Activated CD4-positive, alpha-beta T cell treated with anti-CD3 and anti-CD28 coated beads, Interleukin-2, amount 50 U/mL, for 24 hours (primary cell): Measurements from ENCODE around the gene MPDU1.
"Not testable (repeated sequence)": the region's sequence is repeated elsewhere in the genome, so short reads cannot be mapped to it uniquely, and the experiment has no call there.

Experiments used
- DNase-seq, 2 donors: peaks; one replicate each; pipeline ENCODE4 v3.0.0-alpha.2; 2020; ENCODE audit warnings: low read depth in 1 of 2, low spot score in 1 of 2

Gene MPDU1

GRCh38 chr17:7580604-7581575, 2.8 kb upstream of the MPDU1 start:
- no peak for DNase-seq

- no peak for DNase-seq
These were observed 1.0 kb upstream of the MPDU1 start for GRCh38 chr17:7582396-7583252.

DNA sequence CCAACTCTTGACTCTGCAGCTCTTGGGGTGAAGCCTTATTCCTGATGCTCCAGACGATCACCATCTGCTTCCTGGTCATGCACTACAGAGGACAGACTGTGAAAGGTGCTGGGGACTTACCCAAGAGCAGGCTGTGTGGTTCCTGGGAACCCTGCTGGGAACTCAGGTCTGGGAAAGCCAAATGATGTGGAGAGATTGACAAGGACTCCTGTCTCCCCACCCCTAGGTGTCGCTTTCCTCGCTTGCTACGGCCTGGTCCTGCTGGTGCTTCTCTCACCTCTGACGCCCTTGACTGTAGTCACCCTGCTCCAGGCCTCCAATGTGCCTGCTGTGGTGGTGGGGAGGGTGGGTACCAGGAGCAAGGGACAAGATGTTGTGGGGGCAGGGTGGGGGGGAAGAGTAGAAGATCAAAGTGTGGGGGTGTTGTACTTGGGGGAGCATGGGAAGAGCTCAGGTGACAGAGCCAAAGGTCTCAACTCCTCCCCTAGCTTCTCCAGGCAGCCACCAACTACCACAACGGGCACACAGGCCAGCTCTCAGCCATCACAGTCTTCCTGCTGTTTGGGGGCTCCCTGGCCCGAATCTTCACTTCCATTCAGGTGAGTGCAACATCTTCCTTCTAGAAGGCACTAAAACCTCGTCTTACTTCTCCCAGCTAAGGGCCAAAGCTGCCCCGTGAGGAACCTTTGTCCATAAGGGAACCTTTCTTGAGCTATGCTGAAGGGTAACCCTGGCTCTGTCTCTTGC, 3.2 kb downstream of the MPDU1 start:
- DNase-seq: no peak

- no peak for DNase-seq
These were observed 3.9 kb downstream of the MPDU1 start for GRCh38 chr17:7587420-7588151.

DNA sequence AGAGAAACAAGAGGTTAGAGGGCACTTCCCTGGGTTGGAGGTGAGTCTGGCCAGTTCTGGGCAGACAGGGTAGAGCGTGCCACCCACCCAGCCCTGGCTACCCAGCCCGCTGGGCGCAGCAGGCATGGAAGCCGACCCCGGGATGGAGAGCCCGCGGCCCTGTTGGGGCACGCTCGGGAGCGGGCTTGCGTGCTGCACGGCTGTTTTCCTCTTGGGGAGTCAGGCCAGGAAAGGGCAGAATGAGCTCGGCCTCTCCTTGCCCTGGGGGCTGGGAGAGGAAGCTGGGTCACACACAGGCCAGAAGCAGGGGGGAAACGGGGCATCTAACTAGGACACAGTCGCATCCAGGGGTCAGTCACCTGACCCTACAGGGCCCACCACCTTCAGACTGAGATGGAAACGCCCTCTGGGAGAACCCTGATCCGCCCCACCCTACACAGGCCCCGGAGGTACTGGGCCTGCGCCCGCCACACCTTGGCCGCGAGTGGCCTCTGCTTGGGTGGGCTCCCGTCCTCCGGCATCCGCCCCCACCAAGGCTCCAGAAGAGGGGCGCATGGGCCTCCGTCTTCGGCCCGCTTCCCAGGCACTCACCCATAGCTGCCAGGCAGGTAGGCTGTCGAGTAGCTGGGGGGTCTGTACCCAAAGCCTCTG, 5.0 kb downstream of the MPDU1 start:
- no peak for DNase-seq

DNA sequence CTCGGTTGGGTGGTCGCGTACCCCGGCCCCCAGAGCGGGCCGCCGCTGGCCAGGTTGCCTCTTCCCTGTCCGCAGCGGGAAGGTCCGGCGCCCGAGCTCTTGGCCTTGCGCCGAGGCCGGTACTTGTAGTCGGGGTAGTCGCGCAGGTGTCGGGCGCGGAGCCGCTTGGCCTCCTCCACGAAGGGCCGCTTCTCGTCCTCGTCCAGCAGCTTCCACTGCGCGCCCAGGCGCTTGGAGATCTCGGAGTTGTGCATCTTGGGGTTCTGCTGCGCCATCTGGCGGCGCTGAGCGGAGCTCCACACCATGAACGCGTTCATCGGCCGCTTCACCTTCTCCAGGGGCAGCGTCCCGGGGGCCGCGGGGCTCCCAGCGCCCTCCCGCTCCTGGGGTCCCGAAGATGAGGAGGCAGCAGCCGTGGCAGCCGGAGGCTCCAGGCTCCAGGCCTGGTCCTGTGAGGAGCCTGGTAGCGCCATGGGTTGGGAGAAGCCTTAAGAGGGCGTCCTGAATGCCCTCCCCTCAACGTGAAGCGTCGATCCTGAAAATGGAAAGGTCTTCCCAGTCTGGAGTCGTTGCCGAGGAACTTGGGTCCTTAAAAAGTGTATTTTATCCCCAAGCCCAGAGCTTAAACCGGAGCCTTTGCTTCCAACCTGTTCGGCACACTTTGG, 5.7 kb downstream of the MPDU1 start:
- no peak for DNase-seq

DNA sequence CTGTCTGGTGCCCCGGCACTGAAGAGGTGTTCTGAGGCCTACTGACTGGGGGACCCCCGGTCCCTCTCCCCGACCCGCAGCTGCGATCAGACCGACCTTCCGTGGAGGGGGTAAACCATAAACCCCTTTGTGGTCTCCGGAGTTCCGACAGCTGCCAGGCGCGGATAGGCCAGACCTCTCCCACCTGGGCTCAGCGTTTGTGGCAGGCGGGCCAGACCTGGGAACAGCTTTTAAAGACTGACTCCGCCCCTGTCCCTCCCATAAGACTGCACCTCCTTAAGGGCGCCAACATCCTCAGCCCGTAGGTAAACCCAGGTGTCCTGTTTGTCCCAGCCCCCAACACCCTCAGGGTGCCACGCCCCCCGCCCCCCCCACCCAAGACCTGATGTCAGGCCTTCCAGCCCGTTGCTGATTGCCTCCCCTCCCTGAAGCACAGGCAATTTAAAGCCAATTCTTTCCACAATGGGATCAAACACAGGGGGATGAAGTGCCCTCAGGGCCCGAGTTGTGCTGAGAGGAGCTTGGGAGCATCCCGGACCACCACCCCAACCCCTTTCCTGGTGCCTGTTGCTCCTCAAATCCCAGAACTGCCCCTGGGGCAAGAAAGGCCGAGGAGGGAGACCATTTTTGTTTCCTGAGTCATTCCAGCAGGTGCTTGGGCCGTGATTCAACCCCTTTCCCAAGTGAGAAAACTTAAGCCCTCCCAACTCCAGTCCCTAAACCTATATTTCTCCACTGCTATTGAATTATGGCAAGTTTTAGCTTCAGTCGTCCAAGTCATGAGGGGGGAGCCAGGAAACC, 6.4 kb downstream of the MPDU1 start, which contains the start of gene SOX15:
Gene SOX15, minus strand, starts transcription at position 204 of the 801 bp plus-strand sequence. CDS start 418 bp downstream, outside the sequence.
- DNase-seq: no peak

DNA sequence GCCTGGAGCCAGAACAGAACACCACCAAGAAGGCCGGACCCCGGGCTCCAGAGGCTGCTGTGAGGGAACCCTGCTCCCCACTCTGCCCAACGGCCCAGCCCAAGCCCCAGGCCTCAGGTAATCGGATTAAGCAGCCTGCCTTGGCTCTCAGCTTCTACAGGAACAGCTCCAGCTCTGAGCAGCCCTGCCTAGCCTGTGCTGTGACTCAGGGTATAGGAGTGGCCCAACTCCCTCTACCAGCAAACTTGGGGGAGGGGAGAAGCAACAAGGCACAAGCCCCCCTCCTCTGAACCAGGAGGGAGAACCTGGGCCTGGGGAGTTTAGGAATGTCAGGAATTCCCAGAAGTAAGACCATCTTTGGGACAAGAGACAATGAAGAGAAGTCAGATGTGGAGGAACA, 7.1 kb downstream of the MPDU1 start:
- no peak for DNase-seq

GRCh38 chr17:7591596-7591995, 7.9 kb downstream of the MPDU1 start:
- no peak for DNase-seq

GRCh38 chr17:7592422-7593021, 8.9 kb downstream of the MPDU1 start:
- DNase-seq: no peak

DNA sequence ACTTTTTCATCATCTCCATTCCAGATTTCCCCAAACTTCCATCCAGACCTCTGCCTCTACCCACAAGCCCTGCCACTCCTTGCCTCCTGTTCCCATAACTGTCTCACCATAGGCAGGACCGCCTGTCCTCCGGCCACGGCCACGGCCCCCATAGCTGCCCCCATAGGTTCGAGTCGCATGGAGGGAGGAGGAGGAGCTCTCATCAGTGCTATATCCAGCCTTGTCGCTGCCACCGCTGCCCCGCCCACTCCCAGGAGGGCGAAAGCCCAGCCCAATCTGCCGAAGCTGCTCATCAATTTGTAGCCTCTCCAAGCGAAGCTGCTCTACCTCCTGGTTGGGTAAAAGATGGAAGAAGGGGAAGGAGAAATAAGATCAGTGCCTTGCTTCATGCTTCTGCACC, 9.6 kb downstream of the MPDU1 start:
- no peak for DNase-seq

DNA sequence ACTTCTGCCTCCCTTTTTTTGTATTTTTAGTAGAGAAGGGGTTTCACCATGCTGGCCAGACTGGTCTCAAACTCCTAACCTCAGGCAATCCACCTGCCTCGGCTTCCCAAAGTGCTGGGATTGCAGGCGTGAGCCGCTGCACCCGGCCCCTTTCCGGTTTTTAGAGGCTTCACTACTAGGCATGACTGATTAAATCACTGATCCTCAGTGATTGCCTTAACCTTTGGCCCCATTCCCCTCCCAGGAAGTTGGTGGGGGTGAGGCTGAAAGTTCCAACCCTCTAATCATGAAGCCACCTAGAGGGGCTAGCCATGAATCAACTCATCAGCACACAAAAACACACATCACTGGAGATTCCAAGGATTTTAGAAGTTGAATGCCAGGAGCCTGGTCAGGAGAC, 13.9 kb downstream of the MPDU1 start:
- DNase-seq: not testable (repeated sequence)

DNA sequence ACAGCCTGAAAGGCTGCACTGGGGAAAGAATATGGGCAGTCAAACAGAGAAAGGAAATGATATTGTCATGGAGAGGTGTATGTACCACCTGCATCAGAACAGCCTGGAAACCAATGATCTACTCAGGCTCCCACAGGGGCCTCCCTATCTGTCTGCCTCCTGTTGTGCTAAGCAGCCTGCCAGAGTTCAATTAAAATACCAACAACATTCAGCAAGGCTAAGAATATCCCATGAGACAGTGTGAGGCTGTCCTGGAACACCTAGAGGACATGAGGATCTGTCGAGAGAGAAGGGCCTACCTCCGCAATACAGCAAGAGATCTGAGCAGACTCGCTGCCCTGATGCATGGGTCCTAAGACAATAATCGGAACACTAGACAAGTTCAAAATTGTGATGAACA, 22.6 kb downstream of the MPDU1 start:
- DNase-seq: no peak

DNA sequence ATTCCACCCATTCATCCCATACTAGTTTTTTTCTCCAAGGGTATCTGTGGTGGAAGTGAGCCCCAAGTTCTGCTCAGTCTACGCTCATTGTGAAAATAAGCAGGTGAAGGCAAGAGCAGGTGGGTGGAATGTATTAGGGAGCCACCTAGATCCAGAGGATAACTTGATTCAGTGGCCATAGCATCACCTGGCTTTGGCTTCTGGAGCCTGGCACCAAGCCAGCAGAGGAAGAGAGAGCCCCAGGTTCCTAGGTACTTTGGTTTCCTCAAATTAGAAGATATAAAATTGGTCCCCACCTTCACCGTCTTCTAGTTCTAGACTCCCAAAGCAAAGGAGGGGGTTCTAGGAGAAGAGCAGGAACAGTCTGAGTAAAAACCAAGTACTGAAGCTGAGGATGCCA, 27.0 kb downstream of the MPDU1 start:
- DNase-seq: no peak

DNA sequence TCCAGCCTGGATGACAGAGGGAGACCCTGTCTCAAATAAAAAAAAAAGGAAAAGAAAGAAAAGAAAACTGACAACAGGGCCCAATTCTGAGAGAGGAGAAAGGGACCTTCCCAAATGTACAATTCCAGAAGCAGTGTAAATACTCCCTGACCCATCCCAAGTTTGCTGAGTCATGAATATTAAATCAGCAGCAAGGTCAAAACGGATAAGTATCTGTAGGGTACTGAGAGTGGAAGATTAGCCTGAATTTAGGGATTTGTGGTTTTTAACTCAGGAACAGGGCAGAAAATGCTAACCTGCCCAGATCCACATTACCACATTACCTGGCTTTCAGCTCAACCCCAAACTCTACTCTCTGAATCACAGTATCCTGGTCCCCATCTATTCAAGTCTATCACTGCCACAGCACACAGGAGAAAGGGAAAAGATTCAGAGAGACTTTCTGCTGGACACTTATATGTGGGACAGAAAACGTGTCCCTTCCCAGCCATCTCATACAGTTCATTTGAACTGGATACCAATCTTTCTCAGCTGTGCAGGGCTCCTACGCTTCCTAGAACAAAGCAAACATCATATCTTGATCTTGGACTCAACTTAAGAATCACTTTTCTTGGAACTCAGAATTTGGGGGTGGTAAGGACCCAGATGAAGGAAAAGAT, 28.1 kb downstream of the MPDU1 start:
- no peak for DNase-seq

GRCh38 chr17:7612294-7612640, 28.6 kb downstream of the MPDU1 start:
- no peak for DNase-seq

DNA sequence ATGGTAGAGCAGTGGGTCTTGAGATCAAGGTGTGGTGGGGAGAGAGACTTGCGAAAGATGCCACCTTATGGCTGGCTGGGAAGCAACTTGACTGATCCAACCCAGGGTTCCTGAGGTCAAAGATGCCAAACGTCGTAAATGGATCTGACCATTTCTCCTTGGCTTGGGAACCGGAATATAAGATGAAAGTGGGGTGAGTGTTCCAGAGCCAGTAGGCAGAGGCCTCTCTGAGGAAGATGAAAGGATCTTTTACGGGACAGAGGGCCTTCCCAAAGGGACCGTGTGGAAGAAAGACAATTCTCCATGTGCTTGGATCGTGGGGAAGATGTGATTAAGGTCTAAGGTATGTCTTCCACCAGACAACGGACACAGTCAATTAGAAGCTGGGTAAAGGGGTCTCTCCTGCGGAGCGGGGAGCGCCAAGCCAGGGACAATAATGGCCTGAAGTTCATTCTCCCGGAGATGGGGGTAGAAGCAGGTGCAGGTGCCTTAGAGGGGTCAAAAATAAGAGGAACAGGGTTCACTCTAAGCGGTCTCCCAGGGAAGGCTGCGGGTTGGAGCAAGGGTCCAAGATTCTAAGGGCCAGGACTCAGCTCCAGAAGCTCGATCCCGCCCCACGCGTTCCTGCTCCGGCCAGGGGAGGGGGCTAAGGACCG, 30.2 kb downstream of the MPDU1 start:
- no peak for DNase-seq
